Measurements from ENCODE around the gene DOCK4.

The DOCK4 gene

GRCh38 chr7:112013274-112013673, 192.9 kb downstream of the DOCK4 start:
- Histone ChIP-seq H3K9me2 (replicated peaks; ENCODE audit: insufficient read depth, low read length) (no peaks in the 10 kb centered on the region), H3F3A (ENCODE audit: insufficient read depth) (no peaks in the 10 kb centered on the region), H4K20me1 (ENCODE audit: low read depth, low read length) (no peaks in the 10 kb centered on the region), H3K9ac (ENCODE audit: low read length) (no peak overlapping the region), H3K79me2 (ENCODE audit: insufficient read depth, low read length) (no peaks in the 10 kb centered on the region), H3K4me2 (ENCODE audit: low read depth, low read length, poor library complexity, severe bottlenecking) (no peak overlapping the region), H3K27me3 (ENCODE audit: low read length) (no peaks in the 10 kb centered on the region), H3K27ac (ENCODE audit: low read depth, low read length) (no peak overlapping the region), H3K4me3 (ENCODE audit: insufficient read depth, low read length, poor library complexity, severe bottlenecking) (no peak overlapping the region), H3K36me3 (ENCODE audit: low read length) (no peaks in the 10 kb centered on the region), H2AFZ (ENCODE audit: low read depth, low read length, severe bottlenecking) (no peak overlapping the region), H3K9me3 (ENCODE audit: insufficient read depth, low read length) (no peaks in the 10 kb centered on the region)
- TF ChIP-seq EZH2phosphoT487 (conservative IDR thresholded peaks at IDR 0.05; ENCODE audit: low read length) (no peak), CTCF (IDR thresholded peaks at IDR 0.05; ENCODE audit: insufficient read depth, low read length, poor library complexity, severe bottlenecking) (no peak)

- no peak overlapping the region for H3K27ac ChIP-seq (ENCODE audit: low read depth, low read length)
- H3K4me2 ChIP-seq (ENCODE audit: low read depth, low read length, poor library complexity, severe bottlenecking) = no peak overlapping the region
- H4K20me1 ChIP-seq (ENCODE audit: low read depth, low read length) = no peaks in the 10 kb centered on the region
- H3K27me3 ChIP-seq (ENCODE audit: low read length) = no peaks in the 10 kb centered on the region
- no peaks in the 10 kb centered on the region for H3F3A ChIP-seq (ENCODE audit: insufficient read depth)
- no peak overlapping the region for H3K9ac ChIP-seq (ENCODE audit: low read length)
- H3K9me3 ChIP-seq (ENCODE audit: insufficient read depth, low read length) = no peaks in the 10 kb centered on the region
- H3K9me2 ChIP-seq (replicated peaks; ENCODE audit: insufficient read depth, low read length) = no peaks in the 10 kb centered on the region
- TF ChIP-seq EZH2phosphoT487 (conservative IDR thresholded peaks at IDR 0.05; ENCODE audit: low read length) (no peak), CTCF (IDR thresholded peaks at IDR 0.05; ENCODE audit: insufficient read depth, low read length, poor library complexity, severe bottlenecking) (no peak)
- H3K36me3 ChIP-seq (ENCODE audit: low read length) = no peaks in the 10 kb centered on the region
- no peak overlapping the region for H3K4me3 ChIP-seq (ENCODE audit: insufficient read depth, low read length, poor library complexity, severe bottlenecking)
- H3K79me2 ChIP-seq (ENCODE audit: insufficient read depth, low read length) = no peaks in the 10 kb centered on the region
- no peak overlapping the region for H2AFZ ChIP-seq (ENCODE audit: low read depth, low read length, severe bottlenecking)
Observed at GRCh38 chr7:112012242-112012641, 194.0 kb downstream of the DOCK4 start.

GRCh38 chr7:112010994-112011393, 195.2 kb downstream of the DOCK4 start:
- Histone ChIP-seq H3K79me2 (ENCODE audit: insufficient read depth, low read length) (no peaks in the 10 kb centered on the region), H4K20me1 (ENCODE audit: low read depth, low read length) (no peaks in the 10 kb centered on the region), H3K9ac (ENCODE audit: low read length) (no peak overlapping the region), H3K9me2 (replicated peaks; ENCODE audit: insufficient read depth, low read length) (no peaks in the 10 kb centered on the region), H3F3A (ENCODE audit: insufficient read depth) (no peaks in the 10 kb centered on the region), H3K4me2 (ENCODE audit: low read depth, low read length, poor library complexity, severe bottlenecking) (no peak overlapping the region), H3K9me3 (ENCODE audit: insufficient read depth, low read length) (no peaks in the 10 kb centered on the region), H3K4me3 (ENCODE audit: insufficient read depth, low read length, poor library complexity, severe bottlenecking) (no peak overlapping the region), H3K27ac (ENCODE audit: low read depth, low read length) (no peak overlapping the region), H3K36me3 (ENCODE audit: low read length) (no peaks in the 10 kb centered on the region), H3K27me3 (ENCODE audit: low read length) (no peaks in the 10 kb centered on the region), H2AFZ (ENCODE audit: low read depth, low read length, severe bottlenecking) (no peak overlapping the region)
- no peak for TF ChIP-seq EZH2phosphoT487 (conservative IDR thresholded peaks at IDR 0.05; ENCODE audit: low read length)
- no peak for TF ChIP-seq CTCF (IDR thresholded peaks at IDR 0.05; ENCODE audit: insufficient read depth, low read length, poor library complexity, severe bottlenecking)
